ENCODE data around the gene MAD1L1.
"Not testable (repeated sequence)": the region's sequence is repeated elsewhere in the genome, so short reads cannot be mapped to it uniquely, and the experiment has no call there.

Gene MAD1L1

GRCh38 chr7:2041496-2042367 lies 191.0 kb downstream of the MAD1L1 start:
- no peak for DNase-seq

DNA sequence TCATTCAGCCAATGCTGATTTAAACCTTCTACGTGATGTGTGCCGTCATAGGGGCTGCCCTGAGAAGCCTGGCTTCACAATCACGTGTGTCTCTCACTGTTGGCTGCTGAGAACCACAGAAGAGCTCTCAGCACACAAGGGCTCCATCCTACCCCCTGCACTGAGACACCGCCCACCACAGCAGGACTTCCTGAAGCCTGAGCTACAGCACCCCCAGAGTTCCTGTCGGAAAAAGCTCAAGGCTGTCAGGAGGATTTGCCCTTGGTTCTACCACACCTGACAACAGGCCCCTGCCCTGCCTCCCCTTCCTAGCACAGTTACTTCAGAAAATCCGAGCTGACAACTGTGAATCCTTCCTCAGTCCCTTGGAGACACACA lies 191.9 kb downstream of the MAD1L1 start:
- no peak for DNase-seq

- DNase-seq = no peak
These were observed 192.4 kb downstream of the MAD1L1 start for GRCh38 chr7:2040201-2040892.

DNA sequence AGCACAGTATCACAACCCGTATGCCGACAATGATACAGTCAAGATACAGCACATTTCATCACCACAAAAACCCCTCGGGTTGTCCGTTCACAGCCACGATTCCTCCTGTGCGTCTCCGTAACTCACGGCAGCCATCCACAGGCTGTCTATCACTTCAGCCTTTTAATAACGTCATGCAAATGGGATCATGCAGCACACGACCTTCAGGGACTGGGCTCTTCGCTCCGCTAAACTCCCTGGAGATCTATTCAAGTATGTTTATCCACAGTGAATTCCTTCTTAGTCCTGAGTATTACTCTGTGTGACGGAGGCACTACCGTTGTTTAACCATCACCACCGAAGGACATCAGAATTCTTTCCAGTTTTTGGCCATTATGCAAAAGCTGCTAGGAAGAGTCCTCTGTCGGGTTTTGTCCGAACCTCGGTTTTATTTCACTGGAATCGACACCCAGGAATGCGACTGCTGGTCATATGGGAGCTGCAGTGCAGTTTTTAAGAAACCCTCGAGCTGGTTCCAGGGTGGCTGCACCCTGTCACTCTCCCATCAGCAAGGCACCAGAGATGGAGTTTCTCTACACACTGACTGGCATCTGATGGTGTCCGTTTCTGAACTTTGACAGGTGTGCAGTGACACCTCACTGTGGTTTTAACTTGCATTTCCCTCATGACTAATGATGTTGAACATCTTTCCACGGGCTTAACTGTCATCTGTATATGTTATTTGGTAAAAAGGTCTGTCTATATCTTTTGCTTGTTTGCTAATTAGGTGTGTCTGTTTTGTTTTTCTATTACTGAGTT lies 193.6 kb downstream of the MAD1L1 start:
- DNase-seq = no peak

GRCh38 chr7:2037808-2038522 lies 194.8 kb downstream of the MAD1L1 start:
- no peak for DNase-seq

GRCh38 chr7:2037301-2037807 lies 195.4 kb downstream of the MAD1L1 start:
- DNase-seq = no peak

DNA sequence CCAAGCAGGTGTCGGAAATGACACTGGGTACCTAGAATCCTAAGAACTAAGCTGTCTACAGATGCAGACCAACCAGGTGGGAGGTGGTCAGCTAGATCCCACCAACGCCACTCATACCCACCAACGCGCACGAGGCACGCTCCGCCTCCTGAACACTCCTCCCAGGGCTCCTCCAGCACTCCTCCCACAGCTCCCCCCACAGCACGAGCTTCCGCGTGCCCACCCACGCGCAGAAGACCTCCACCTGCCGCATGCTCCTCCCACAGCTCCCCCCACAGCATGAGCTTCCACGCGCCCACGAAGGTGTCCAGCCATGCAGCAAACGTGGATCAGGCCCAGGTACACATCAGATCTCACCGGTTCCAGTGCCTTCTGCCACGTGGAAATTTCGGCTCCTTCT lies 196.0 kb downstream of the MAD1L1 start:
- DNase-seq = no peak

DNA sequence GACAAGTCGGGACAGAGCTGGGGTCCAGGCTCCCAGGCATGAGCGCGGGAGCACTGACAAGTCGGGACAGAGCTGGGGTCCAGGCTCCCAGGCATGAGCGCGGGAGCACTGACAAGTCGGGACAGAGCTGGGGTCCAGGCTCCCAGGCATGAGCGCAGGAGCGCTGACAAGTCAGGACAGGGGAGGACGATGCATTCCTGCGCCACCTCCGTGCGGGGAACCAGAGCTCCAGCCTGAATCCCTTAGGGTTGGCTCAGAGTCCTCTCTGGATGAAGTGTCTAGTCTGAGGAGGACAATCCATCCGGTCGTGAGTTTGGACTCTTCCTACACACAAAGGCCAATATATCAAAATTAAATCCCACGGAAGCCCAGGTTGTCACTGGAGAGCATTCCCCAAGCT lies 196.5 kb downstream of the MAD1L1 start:
- not testable (repeated sequence) for DNase-seq

DNA sequence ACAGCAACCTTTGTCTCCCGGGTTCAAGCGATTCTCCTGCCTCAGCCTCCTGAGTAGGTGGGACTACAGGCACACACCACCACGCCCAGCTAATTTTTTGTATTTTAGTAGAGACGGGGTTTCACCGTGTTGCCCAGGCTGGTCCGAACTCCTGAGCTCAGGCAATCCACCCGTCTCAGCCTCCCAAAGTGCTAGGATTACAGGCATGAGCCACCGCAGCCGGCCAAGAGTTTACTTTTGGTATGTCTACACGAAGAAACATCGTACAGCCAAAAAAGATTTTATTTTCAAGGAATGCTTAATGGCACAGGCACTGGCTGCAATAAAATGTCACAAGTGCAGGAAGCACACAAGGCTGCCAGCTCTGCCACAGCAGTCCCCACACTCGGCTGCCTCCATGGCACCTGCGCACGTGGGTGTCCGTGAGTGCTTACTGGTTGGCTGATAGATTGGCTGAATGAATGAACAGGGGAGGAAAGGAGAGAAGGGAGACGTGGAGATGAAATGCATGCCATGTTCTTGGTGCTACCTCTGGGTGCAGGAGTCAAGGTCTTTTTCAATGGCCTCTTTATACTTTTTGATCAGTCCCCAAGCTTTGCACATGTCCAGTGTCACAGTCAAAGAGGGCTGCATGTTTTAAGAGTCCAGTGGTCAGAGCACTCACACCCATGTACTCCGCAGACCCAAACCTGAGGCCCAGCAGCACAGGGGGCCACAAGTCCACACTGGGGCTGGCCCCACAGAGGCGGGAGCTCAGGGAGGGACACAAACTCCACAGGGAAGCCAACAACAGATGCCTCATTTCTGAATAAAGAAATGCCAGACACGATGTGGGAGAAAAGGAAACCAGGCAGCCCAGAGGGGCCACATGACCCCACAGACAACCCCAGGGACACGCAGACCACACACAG lies 198.2 kb downstream of the MAD1L1 start:
- no peak for DNase-seq

DNA sequence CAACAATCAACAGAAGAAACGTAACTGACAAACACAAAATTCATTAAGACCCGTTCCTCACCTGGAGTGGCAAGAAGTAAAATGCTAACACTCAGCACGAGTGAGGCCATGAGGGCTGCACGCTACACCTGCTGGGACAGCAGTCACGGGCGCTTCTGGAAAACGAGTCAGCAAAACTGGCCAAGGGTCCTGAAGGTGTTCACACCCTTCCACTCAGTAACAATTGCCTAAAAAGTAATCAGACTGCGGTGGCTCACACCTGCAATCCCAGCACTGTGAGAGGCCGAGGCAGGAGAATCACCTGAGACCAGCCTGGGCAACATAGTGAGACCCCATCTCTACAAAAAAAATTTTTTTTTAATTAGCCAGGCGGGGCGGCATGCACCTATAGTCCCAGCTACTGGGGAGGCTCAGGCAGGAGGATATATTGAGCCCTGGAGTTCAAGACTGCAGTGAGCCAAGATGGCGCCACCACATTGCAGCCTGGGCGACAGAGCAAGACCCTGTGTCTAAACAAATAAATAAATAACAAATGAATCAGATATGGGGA lies 199.1 kb downstream of the MAD1L1 start:
- no peak for DNase-seq

DNA sequence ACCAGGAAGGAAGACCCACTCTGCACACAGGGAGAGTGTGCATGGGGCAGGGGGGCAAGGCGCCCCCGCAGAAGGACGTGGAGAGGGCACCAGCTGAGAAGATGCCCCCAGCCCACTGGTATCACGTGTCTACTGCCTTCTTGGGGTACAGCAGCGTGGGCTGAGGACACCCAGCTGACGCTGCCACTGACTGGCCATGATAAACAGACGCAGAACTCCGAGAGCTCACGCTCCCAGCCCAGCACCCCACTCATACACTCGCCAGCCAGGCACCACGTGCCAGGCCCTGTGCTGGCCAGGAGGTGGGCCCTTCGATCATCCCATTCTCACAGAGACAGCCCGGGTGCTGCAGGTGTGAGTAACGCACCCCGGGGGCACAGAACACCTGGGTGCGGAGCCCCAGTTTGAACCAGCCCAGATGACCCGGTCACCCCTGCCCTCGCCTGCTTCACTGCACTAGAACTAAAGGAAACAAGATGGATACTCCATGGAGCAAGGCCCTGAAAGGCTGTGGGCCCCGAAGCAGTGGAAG lies 199.8 kb downstream of the MAD1L1 start:
- DNase-seq = no peak

DNA sequence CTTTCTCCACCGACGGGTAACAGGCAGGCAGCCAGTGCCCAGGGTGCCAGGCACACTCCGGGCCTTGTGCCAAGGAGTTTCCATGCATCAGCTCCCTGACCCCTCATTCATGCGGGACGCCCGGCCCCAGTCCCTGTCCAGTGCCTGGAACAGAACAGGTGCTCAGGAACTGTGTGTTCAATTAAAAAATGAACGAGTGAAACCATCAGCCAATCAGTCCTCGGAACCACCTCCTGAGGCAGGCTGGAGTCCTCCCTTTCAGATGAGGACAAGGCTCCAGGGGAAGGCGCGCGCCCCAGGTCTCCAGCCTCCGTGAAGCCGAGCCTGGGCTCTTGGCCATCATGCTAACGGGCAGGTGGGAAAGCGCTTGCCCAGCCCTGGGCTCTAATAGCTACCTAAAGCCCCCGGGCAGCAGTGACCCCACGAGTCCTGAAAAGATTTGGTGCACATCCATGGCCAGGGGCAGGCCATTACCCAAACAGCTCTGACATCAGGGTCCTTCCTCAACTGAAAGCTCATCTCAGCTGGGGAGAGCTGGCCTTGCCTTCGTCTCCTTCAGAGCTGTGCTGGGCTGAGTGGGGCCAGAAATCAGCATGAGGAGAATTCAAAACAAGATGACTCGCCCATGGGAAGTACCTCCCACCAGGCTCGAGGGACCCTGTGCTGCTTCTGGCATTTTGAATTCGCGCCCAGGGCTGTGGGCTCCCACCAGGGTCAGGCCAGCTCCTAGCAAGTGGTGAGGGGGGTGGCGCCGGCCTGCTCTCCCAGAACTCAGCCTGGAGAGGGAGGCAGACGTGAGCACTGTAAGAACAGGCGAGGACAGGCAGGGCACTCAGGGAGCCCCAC lies 200.5 kb downstream of the MAD1L1 start:
- DNase-seq = peak in 2 of 14 donors; percentile 14 to 44

DNA sequence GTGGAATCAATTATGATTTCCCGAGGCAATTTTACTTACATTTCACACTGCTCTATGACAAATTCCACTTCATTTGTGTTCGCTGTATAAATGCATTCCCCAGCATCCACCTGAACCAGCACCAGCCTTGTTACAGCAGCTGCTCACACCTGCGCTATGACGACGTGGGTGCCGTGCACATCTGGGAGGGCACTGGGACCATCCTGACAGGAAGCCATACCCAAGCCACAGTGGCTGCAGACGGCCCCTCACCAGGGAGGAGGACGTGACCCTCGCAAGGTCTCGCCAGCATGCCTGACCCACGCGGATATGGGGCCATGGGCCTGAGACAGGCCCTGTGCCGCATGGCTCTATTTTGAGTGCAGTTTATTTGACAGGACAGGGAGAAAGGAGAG lies 201.3 kb downstream of the MAD1L1 start:
- no peak for DNase-seq

DNA sequence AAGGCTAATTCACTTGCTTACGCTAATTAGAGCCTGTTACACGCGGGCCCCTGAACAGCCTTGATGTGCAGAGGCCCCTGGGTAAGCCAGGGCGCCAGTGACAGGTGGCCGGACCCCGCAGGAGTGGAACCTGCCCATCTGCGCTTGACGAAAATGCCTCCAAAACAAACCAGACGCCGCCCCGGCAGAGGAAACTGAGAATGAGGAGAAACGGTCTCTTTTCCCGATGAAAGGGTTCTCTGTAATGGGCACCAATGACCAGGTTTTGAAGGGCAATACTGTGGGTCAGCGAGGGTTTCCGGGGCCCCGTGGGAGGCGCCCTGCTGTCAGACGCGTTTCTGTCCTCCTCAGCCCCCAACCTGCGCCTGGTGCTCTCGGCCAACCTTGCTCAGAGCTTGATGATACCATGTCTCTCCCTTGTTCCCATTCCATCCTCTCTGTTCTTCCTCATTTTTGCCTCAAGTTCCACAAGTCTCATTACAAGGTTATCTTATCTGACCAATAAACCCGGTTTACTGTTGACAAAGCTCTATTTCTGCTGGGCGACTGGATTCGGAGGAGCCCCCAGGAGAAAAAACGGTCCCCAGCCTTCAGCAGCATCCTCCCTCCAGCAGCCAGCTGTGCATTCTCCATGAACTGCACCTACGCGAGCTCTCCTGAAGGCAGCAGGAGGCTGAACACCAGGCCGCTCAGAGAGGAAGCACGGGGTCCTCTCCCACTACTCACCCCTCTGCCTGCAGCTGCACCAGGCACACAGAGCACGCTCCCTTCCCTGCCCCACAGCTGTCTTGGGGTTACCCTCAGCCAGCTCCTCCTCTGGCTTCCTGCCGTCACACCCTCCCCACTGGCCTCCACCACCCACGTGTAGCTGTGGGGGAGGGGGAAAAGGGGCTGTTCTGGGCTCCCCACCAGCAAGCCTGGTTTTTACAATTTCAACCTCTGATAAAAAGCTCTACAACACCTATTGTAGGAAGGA lies 202.0 kb downstream of the MAD1L1 start:
- peak in 1 of 14 donors; percentile 88 for DNase-seq

- peak in 1 of 14 donors; percentile 77 for DNase-seq
These were observed 202.8 kb downstream of the MAD1L1 start for GRCh38 chr7:2029936-2030335.

DNA sequence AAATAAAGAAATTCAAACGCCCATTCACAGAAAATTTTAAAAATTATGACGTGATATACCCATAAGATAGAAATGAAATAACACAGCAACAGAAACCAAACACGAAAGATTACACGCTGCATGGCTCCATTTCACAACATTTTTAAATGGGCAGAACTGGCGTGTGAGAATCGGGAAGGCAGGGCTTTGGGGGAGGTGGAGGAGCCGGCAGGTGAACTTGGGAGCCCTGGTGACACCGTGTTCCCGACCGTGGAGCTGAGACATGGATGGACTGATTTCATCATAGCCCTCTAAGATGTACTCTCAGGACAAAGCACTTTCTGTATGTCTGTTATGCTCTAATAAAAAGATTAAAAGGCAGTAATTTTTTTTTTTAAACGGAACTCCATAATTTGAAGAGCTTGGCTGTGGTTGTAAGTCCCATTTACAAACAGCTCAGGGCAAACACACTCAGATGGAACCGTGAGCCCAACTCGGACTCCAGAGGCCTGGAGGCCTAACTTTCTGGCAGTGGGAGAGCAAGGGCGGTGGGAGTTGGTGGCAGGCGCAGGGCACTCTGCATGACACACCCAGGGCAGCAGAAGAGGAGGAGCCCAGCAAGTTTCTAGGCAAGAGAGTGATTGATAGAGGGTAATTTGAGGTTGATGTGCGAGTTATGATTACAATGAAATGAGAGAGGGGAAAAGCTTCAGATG lies 203.4 kb downstream of the MAD1L1 start:
- DNase-seq = no peak

DNA sequence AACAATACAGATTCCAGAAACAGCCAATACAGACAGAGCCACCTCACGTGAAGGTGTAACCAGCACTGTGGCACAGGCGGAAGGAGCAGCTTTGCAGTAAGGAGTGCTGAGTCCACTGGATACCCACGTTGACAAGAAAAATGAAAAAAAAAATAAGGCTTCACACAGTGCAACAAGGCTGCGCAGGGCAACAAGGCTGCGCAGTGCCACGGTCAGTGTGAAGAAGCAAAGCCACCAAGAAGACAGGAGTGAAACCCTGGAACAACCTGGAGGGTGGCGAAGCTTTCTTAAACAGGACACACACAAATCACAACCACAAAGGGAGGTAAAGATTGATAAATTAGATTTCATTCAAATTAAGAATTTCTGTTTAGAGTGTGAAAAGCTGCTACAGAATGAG lies 204.0 kb downstream of the MAD1L1 start:
- DNase-seq = no peak

DNA sequence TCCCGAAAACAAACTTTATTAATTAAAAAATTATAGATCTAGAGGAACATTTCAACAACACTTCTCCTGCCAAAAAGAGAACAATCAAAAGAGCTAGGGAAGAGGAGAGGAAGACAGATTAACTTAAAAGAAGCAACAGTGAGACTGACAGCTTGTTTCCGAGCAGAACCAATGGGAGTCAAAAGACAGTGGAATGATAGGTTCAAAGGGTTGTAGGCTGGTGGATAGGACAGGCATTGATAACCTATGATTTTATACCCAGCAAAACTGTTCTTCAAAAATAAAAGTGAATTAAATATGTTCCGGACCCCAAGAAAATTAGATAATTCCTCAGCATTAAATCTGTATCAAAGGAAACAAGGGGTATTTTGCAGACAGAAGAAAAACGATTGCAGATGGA lies 207.6 kb downstream of the MAD1L1 start:
- no peak for DNase-seq

Measured in C1 segment of cervical spinal cord (tissue), 14 donors.